Measurements from ENCODE around the gene MFAP4.

The MFAP4 gene

DNA sequence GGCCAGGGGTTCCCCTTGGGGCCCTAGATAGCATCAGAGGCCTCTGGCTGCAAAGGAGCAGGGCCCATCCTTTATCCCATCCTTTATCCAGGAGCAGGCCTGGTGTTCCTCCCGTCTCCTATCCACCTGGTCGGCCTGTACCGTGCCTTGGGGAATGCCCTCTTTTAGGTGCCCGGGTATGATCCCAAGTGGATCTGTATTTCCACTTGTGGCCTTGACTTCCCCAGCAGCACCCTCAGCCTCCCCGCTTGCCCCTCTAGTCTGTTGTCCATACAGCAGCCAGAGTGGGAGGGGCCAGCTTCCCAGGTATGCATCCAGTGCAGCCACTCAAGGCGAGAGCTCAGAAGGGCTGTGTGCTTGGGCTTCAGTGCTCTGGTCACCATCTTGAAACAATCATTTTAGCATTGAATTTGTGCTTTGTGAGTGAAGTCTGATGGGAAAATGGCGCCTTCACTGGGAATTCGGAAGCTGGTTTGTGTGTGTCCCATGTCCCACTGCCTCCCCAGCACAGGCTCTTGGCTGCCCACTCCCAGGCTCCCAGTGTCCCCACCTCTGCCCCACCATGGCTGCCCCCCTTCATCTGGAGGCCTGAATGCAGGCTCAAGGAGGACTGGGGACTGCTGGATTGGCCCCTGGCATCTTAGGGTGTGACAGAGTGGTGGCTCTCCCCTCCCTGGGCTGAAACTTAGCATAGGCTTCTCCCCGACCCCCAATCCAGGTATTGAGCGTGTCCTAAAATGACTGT is 20.8 kb upstream of the MFAP4 start:
- DNase-seq (ENCODE audit: low read depth in 1 of 2, low spot score in 1 of 2): no peak
- TF ChIP-seq SPI1 (IDR thresholded peaks at IDR 0.05; ENCODE audit: borderline replicate concordance, low read depth) (no peak), POLR2AphosphoS5 (IDR thresholded peaks at IDR 0.05; ENCODE audit: low read depth) (no peak), GABPA (IDR thresholded peaks at IDR 0.05; ENCODE audit: low read depth) (no peak)
- TF ChIP-seq, protein P1, sequence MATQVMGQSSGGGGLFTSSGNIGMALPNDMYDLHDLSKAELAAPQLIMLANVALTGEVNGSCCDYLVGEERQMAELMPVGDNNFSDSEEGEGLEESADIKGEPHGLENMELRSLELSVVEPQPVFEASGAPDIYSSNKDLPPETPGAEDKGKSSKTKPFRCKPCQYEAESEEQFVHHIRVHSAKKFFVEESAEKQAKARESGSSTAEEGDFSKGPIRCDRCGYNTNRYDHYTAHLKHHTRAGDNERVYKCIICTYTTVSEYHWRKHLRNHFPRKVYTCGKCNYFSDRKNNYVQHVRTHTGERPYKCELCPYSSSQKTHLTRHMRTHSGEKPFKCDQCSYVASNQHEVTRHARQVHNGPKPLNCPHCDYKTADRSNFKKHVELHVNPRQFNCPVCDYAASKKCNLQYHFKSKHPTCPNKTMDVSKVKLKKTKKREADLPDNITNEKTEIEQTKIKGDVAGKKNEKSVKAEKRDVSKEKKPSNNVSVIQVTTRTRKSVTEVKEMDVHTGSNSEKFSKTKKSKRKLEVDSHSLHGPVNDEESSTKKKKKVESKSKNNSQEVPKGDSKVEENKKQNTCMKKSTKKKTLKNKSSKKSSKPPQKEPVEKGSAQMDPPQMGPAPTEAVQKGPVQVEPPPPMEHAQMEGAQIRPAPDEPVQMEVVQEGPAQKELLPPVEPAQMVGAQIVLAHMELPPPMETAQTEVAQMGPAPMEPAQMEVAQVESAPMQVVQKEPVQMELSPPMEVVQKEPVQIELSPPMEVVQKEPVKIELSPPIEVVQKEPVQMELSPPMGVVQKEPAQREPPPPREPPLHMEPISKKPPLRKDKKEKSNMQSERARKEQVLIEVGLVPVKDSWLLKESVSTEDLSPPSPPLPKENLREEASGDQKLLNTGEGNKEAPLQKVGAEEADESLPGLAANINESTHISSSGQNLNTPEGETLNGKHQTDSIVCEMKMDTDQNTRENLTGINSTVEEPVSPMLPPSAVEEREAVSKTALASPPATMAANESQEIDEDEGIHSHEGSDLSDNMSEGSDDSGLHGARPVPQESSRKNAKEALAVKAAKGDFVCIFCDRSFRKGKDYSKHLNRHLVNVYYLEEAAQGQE (IDR thresholded peaks at IDR 0.05; ENCODE audit: insufficient replicate concordance, low read depth): no peak
- TF ChIP-seq, protein P2, sequence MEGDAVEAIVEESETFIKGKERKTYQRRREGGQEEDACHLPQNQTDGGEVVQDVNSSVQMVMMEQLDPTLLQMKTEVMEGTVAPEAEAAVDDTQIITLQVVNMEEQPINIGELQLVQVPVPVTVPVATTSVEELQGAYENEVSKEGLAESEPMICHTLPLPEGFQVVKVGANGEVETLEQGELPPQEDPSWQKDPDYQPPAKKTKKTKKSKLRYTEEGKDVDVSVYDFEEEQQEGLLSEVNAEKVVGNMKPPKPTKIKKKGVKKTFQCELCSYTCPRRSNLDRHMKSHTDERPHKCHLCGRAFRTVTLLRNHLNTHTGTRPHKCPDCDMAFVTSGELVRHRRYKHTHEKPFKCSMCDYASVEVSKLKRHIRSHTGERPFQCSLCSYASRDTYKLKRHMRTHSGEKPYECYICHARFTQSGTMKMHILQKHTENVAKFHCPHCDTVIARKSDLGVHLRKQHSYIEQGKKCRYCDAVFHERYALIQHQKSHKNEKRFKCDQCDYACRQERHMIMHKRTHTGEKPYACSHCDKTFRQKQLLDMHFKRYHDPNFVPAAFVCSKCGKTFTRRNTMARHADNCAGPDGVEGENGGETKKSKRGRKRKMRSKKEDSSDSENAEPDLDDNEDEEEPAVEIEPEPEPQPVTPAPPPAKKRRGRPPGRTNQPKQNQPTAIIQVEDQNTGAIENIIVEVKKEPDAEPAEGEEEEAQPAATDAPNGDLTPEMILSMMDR (IDR thresholded peaks at IDR 0.05; ENCODE audit: insufficient read depth, low read length): no peak
- H3K27me3 ChIP-seq (ENCODE audit: insufficient read depth, poor library complexity, severe bottlenecking): no peaks in the 10 kb centered on the region
- H3K27ac ChIP-seq (replicated peaks): no peak overlapping the region
- no peak overlapping the region for H3K4me3 ChIP-seq (replicated peaks; ENCODE audit: insufficient read depth, low read length)

DNA sequence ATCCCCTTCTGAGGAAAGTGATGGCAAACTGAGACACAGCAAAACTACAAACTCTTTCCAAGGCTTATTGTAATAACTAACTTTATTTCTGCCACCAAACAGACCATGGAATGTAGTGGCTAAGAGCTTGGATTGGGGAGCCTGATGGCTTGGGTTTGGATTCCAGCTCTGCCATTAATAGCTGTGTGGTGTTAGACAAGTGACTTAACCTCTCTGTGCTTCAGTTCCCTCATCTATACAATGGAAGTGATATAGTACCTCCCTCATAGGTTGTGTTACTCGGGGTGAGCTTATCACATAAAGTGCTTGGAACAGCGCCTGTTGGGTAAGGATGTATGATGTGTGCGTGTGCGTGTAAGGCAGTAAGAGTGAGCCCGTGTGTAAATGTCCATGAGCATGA is 18.1 kb upstream of the MFAP4 start:
- TF ChIP-seq POLR2AphosphoS5 (IDR thresholded peaks at IDR 0.05; ENCODE audit: low read depth): no peak
- TF ChIP-seq, protein P1 (IDR thresholded peaks at IDR 0.05; ENCODE audit: insufficient replicate concordance, low read depth): no peak
- TF ChIP-seq SPI1 (IDR thresholded peaks at IDR 0.05; ENCODE audit: borderline replicate concordance, low read depth): no peak
- TF ChIP-seq GABPA (IDR thresholded peaks at IDR 0.05; ENCODE audit: low read depth): no peak
- TF ChIP-seq, protein P2 (IDR thresholded peaks at IDR 0.05; ENCODE audit: insufficient read depth, low read length): no peak
- Histone ChIP-seq H3K4me3 (replicated peaks; ENCODE audit: insufficient read depth, low read length) (no peak overlapping the region), H3K27ac (replicated peaks) (no peak overlapping the region), H3K27me3 (ENCODE audit: insufficient read depth, poor library complexity, severe bottlenecking) (no peaks in the 10 kb centered on the region)
- DNase-seq (ENCODE audit: low read depth in 1 of 2, low spot score in 1 of 2): no peak

DNA sequence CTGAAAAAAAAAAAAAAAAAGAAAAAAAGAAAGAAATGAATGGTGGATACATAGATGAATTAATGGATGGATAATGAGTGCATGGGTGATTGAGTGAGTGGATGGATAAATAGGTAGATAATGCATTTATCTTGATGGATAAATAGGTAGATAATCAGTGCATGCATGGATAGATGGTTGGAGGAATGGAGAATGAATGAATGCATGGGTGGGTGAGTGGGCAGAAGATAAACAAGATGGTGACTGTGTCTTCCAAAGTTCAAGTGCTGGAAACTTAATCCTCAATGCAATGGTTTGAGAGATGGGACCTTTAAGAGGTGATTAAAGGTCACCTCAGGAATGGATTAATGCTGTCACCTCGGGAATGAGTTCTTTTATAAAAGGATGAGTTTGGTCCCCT is 17.3 kb upstream of the MFAP4 start:
- TF ChIP-seq POLR2AphosphoS5 (IDR thresholded peaks at IDR 0.05; ENCODE audit: low read depth) (no peak), SPI1 (IDR thresholded peaks at IDR 0.05; ENCODE audit: borderline replicate concordance, low read depth) (no peak), GABPA (IDR thresholded peaks at IDR 0.05; ENCODE audit: low read depth) (no peak)
- TF ChIP-seq, protein P2 (IDR thresholded peaks at IDR 0.05; ENCODE audit: insufficient read depth, low read length): no peak
- TF ChIP-seq, protein P1 (IDR thresholded peaks at IDR 0.05; ENCODE audit: insufficient replicate concordance, low read depth): no peak
- no peak overlapping the region for H3K27ac ChIP-seq (replicated peaks)
- H3K4me3 ChIP-seq (replicated peaks; ENCODE audit: insufficient read depth, low read length): no peak overlapping the region
- DNase-seq (ENCODE audit: low read depth in 1 of 2, low spot score in 1 of 2): no peak
- H3K27me3 ChIP-seq (ENCODE audit: insufficient read depth, poor library complexity, severe bottlenecking): no peaks in the 10 kb centered on the region
